Smooth muscle cell (in vitro differentiated cells): ENCODE data around the gene ASIC4. TPM values are rescaled to one million over a fixed set of nuclear protein-coding genes. Genes with fewer than 3 reads are reported as not detected.

Experiments used
- DNase-seq: peaks from one replicate; lab custom pipeline; 2025; ENCODE audit not compliant: unreplicated experiment; lab: John Stamatoyannopoulos, UW
- H2AFZ ChIP-seq: fragments of 200-600 bp; sonication (generic); 2 replicates; pipeline ENCODE4 v1.6.0; 2016; ENCODE audit warnings: antibody characterized with exemption, low read depth, mild to moderate bottlenecking
- H3F3A ChIP-seq: fragments of 200-600 bp; sonication (generic); 2 replicates; pipeline ENCODE4 v1.6.0; 2017; ENCODE audit warnings: antibody characterized with exemption, low read depth
- H3K27ac ChIP-seq: fragments of 200-600 bp; sonication (generic); 2 replicates; pipeline ENCODE4 v1.5.1; 2016; ENCODE audit warnings: low read depth, mild to moderate bottlenecking
- H3K27me3 ChIP-seq: fragments of 200-600 bp; sonication (generic); 2 replicates; pipeline ENCODE4 v1.6.1; 2016; ENCODE audit warnings: low read depth, mild to moderate bottlenecking
- H3K36me3 ChIP-seq: fragments of 200-600 bp; sonication (generic); 2 replicates; pipeline ENCODE4 v1.5.1; 2016; ENCODE audit warnings: low read depth
- H3K4me1 ChIP-seq: fragments of 200-600 bp; sonication (generic); 2 replicates; pipeline ENCODE4 v1.5.1; 2016; ENCODE audit warnings: low read depth
- H3K4me2 ChIP-seq: fragments of 200-600 bp; sonication (generic); 2 replicates; pipeline ENCODE4 v1.6.0; 2016; ENCODE audit warnings: mild to moderate bottlenecking
- H3K4me3 ChIP-seq: fragments of 200-600 bp; sonication (generic); 2 replicates; pipeline ENCODE4 v1.5.1; 2016; ENCODE audit warnings: mild to moderate bottlenecking
- H3K79me2 ChIP-seq: fragments of 200-600 bp; sonication (generic); 2 replicates; pipeline ENCODE4 v1.6.0; 2016; ENCODE audit warnings: low read depth, mild to moderate bottlenecking
- H3K9ac ChIP-seq: fragments of 200-600 bp; sonication (generic); 2 replicates; pipeline ENCODE4 v1.6.0; 2016; ENCODE audit warnings: low read depth
- H3K9me3 ChIP-seq: fragments of 200-600 bp; sonication (generic); replicated peaks from 2 replicates; pipeline ENCODE4 v1.5.1; 2016; ENCODE audit warnings: low read depth
- H4K20me1 ChIP-seq: fragments of 200-600 bp; sonication (generic); 2 replicates; pipeline ENCODE4 v1.6.0; 2016; ENCODE audit warnings: low read depth
- WGBS: methylation state at CpG from one replicate; pipeline ENCODE4 v1.1.7; 2016; ENCODE audit warnings: low lambda C conversion rate; 5-methylcytosine and 5-hydroxymethylcytosine counted together
- polyA plus RNA-seq: library from polyadenylated mRNA; unstranded; fragments of >200 nt; fragmentation: Nextera tagmentation; extraction: Ambion mirVana; gene quantifications from 2 replicates; pipeline ENCODE4 v1.2.1, GENCODE V29; 2016
- total RNA-seq: library from RNA; depleted of rRNA; stranded (reverse); fragments of >200 nt; gene quantifications from 2 replicates; pipeline ENCODE4 v1.2.3, GENCODE V29; 2014
- TF ChIP-seq, protein P1 (sequence below): fragments of 200-600 bp; sonication (generic); IDR thresholded peaks from 2 replicates; pipeline ENCODE4 v1.5.1; 2017; ENCODE audit warnings: borderline replicate concordance, mild to moderate bottlenecking, antibody characterized with exemption; ENCODE audit not compliant: insufficient read depth, poor library complexity, severe bottlenecking

The ASIC4 gene
- total and polyA plus RNA-seq, 2 experiments from 2014 or later, result 0.32 to 0.49 TPM

DNA sequence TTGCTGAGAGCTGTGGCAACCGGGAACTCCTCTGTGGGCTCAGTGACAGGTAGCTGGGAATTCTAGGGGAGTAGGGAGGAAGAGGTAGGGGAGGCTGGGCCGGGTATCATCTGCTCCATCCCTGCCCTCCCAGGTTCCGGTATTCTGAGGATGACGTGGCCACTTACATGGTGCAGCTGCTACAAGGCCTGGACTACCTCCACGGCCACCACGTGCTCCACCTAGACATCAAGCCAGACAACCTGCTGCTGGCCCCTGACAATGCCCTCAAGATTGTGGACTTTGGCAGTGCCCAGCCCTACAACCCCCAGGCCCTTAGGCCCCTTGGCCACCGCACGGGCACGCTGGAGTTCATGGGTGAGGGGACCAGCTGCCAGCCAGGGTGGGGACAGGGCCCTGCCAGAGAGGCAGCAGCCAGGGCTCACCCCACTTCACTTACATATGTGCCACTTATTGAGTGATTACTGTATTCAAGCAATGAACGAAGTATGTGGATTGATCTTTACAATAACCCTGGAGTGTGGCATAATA is 23.6 kb upstream of the ASIC4 start:
- no peak overlapping the region for H3K4me3 ChIP-seq
- peaks cover 17% of the 10 kb centered on the region for H3K27me3 ChIP-seq
- H3K4me2 ChIP-seq, result no peak overlapping the region
- 96% methylated on average over 10 of the region's 10 CpGs for WGBS
- no peak overlapping the region for H3K9ac ChIP-seq
- H3K4me1 ChIP-seq, result peaks cover 10% of the 10 kb centered on the region
- H3K36me3 ChIP-seq, result no peaks in the 10 kb centered on the region
- no peaks in the 10 kb centered on the region for H3K79me2 ChIP-seq
- TF ChIP-seq, protein P1, sequence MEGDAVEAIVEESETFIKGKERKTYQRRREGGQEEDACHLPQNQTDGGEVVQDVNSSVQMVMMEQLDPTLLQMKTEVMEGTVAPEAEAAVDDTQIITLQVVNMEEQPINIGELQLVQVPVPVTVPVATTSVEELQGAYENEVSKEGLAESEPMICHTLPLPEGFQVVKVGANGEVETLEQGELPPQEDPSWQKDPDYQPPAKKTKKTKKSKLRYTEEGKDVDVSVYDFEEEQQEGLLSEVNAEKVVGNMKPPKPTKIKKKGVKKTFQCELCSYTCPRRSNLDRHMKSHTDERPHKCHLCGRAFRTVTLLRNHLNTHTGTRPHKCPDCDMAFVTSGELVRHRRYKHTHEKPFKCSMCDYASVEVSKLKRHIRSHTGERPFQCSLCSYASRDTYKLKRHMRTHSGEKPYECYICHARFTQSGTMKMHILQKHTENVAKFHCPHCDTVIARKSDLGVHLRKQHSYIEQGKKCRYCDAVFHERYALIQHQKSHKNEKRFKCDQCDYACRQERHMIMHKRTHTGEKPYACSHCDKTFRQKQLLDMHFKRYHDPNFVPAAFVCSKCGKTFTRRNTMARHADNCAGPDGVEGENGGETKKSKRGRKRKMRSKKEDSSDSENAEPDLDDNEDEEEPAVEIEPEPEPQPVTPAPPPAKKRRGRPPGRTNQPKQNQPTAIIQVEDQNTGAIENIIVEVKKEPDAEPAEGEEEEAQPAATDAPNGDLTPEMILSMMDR, result no peak
- no peak overlapping the region for H3K27ac ChIP-seq
- no peaks in the 10 kb centered on the region for H4K20me1 ChIP-seq
- no peak overlapping the region for H2AFZ ChIP-seq
- DNase-seq, result no peak
- no peaks in the 10 kb centered on the region for H3K9me3 ChIP-seq
- no peaks in the 10 kb centered on the region for H3F3A ChIP-seq

DNA sequence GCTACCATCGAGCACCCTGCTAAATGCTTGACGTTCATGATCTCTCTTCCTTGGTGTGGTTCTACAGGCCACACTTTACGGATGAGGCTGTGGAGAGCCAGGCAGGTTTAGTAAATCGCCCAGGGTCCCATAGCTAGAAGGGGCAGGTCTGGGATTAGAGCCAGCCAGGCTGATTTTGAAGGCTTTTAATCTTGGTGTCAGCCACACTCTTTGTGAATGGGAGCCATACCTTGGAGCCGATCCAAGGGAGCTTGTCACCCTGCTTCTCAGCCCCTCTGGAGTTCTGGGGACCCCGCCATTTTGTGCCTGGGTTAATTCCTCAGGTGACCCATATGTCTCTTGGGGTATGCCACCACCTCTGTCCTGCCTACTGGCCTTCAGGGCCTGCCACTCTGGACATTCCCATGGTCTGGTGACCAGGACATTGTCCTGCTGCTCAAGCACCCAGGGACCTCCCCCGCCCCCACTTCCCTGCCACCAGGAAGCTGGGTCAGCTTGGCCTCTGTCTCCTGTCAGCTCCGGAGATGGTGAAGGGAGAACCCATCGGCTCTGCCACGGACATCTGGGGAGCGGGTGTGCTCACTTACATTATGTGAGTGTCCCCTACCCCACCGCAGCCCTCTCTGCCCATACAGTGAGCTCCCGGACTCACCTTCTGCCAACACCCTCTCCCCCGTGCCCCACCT is 22.9 kb upstream of the ASIC4 start:
- H3F3A ChIP-seq, result no peaks in the 10 kb centered on the region
- no peak for DNase-seq
- H3K9me3 ChIP-seq, result no peaks in the 10 kb centered on the region
- no peaks in the 10 kb centered on the region for H3K36me3 ChIP-seq
- H2AFZ ChIP-seq, result no peak overlapping the region
- TF ChIP-seq, protein P1, result no peak
- no peaks in the 10 kb centered on the region for H4K20me1 ChIP-seq
- H3K27ac ChIP-seq, result no peak overlapping the region
- no peak overlapping the region for H3K4me2 ChIP-seq
- peaks cover 15% of the 10 kb centered on the region for H3K27me3 ChIP-seq
- peaks cover 7% of the 10 kb centered on the region for H3K4me1 ChIP-seq
- H3K79me2 ChIP-seq, result no peaks in the 10 kb centered on the region
- no peak overlapping the region for H3K9ac ChIP-seq
- no peak overlapping the region for H3K4me3 ChIP-seq
- 97% methylated on average over 14 of the region's 14 CpGs for WGBS

DNA sequence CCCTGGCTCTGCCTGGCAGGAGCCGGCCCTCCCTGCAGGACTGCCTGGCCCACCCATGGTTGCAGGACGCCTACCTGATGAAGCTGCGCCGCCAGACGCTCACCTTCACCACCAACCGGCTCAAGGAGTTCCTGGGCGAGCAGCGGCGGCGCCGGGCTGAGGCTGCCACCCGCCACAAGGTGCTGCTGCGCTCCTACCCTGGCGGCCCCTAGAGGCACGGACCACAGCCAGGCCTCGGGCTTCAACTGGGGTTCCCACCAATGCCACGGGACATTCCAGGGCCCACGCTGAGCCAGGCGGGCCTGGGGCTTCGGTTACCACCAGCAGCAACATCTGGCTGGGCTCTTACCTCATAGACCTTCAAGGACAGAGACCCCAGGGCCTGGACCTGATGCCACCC is 21.7 kb upstream of the ASIC4 start:
- Histone ChIP-seq H3K4me3 (no peak overlapping the region), H4K20me1 (no peaks in the 10 kb centered on the region), H3K4me2 (no peak overlapping the region), H2AFZ (no peak overlapping the region), H3K4me1 (no peaks in the 10 kb centered on the region), H3K36me3 (no peaks in the 10 kb centered on the region), H3K79me2 (no peaks in the 10 kb centered on the region), H3K27me3 (peaks cover 18% of the 10 kb centered on the region), H3K9ac (no peak overlapping the region), H3K9me3 (no peaks in the 10 kb centered on the region), H3K27ac (no peak overlapping the region), H3F3A (no peaks in the 10 kb centered on the region)
- DNase-seq, result no peak
- WGBS, result 58% methylated on average over 20 of the region's 20 CpGs
- TF ChIP-seq, protein P1, result no peak

DNA sequence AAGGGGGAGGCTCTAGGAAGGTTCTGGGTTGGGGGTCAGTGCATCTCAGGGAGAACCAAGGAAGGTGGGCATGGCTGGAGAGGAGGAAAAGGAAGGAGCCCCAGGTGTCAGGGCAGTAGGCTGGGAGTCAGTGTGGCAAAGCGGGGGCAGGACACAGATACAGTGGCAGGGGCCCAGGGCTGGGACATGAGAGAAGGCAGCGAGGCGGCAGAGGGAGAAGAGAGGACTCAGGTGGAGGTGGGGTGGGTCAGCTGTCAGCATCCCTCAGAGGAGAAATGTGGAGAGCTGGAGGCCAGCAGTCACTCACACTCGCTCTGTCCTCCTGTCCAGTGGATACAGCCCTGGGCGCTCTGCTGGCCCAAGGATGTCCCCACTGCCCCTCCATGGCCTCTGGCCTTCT is 21.2 kb upstream of the ASIC4 start:
- Histone ChIP-seq H2AFZ (no peak overlapping the region), H3K36me3 (no peaks in the 10 kb centered on the region), H3K4me3 (no peak overlapping the region), H3K27ac (no peak overlapping the region), H3K4me1 (no peaks in the 10 kb centered on the region), H3K4me2 (no peak overlapping the region), H4K20me1 (no peaks in the 10 kb centered on the region), H3F3A (no peaks in the 10 kb centered on the region), H3K79me2 (no peaks in the 10 kb centered on the region), H3K9me3 (no peaks in the 10 kb centered on the region), H3K27me3 (peaks cover 20% of the 10 kb centered on the region), H3K9ac (no peak overlapping the region)
- WGBS, result 94% methylated on average over 5 of the region's 5 CpGs
- TF ChIP-seq, protein P1, result no peak
- DNase-seq, result no peak
